ENCODE measurements around the gene FBXW7.

Gene FBXW7

DNA sequence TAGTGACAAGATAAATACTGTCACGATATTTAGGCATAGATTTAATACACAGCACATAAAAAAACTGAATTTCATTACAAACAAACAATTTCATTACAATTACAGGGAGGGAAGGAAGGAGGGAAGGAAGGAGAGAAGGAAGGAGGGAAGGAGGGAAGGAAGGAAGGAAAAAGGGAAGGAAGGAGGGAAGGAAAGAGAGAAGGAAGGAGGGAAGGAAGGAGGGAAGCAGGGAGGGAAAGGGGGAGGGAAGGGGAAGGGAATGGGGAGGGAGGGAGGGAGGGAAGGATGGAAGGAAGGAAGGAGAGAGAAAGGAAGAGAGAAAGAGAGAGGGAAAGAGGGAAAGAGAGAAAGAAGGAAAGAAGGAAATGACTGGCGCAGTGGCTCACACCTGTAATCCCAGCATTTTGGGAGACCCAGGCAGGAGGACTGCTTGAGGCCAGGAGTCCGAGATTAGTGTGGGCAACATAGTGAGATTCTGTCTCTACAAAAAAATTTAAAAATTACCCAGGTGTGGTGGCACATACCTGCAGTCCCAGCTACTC, 64.6 kb downstream of the FBXW7 start:
- DNase-seq (ENCODE audit: low read depth in 2 of 2), result no peak

DNA sequence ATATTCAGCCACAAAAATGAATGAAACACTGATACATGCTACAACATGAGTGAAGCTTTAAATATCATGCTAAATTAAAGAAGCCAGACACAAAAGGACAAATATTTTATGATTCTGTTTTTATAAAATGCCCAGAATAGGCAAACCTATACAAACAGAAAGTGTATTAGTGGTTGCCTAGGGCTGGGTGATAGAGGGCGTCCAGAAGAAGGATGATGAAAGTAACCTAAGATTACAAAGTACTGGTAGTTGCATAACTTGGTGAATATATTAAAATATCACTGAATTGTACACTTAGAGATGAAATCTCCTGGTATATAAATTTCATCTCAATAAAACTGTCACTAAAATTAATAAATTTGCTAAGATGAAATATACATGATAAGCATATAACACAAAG, 67.5 kb downstream of the FBXW7 start:
- no peak for DNase-seq (ENCODE audit: low read depth in 2 of 2)

DNA sequence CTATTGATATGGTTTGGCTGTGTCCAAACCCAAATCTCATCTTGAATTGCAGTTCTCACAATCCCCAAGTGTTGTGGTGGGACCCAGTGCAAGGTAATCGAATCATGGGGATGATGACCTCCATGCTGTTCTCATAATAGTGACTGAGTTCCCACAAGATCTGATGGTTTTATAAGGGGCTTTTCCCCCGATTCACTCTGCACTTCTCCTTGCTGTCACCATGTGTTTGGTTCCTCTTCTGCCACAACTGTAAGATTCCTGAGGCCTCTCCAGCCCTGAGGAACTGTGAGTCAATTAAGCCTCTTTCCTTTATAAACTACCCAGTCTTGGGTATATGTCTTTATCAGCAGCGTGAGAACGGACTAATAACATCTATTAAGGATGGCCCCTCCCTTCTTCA, 68.8 kb downstream of the FBXW7 start:
- DNase-seq (ENCODE audit: low read depth in 2 of 2), result no peak

DNA sequence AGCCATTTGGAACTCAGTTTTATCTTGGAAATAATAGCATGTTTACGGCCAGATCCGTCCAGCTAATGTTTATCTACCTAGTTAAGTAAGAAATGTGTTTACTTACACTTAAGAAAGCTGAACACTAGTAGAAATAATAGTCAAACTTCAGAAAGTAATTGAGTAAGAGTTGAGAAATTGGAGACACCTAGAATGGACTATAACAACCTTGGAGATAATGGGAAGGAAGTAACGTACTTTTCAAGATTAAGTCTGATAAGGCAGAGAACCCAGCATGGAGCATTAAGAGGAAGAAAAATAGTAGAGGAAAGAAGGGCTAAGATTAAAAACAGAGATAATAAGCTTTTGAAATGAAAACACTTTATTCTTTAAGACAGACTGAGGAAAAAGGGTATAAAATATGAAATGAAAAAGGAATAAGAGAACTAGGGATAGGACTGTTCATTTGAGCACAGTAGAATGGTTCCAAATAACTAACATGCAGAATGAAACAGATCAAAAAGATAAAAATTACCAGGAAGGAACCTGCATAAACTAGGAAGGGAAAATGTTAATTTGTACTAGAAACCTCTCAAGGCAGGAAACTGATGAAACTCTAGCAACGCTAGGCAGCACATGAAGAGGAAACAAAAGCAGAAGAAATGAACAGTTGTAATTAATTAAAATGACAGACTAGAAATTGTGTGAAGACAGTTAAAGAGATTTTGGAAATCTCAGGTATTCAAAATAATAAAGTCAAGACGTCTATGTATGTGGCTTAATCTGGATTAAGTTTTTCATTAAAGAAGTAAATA, 71.7 kb downstream of the FBXW7 start:
- DNase-seq (ENCODE audit: low read depth in 2 of 2), result no peak

DNA sequence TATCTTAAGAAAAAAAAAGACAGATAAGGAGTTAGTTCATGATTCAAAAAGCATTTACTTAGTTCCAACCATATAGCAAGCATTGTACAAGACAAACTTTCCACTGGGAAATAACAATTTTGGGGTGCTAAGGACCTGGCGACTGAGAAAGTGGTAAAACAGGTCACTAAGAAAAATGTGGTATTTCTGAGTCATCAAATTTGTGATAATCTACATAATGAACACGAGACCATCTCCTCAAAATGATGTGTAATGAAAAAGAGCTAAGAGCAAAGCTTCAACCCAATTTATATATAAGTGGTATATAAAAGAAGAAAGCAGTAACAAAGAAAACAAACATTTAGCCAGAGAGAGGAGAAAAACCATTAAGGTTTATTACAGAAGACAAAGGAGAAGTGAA, 72.3 kb downstream of the FBXW7 start:
- no peak for DNase-seq (ENCODE audit: low read depth in 2 of 2)

DNA sequence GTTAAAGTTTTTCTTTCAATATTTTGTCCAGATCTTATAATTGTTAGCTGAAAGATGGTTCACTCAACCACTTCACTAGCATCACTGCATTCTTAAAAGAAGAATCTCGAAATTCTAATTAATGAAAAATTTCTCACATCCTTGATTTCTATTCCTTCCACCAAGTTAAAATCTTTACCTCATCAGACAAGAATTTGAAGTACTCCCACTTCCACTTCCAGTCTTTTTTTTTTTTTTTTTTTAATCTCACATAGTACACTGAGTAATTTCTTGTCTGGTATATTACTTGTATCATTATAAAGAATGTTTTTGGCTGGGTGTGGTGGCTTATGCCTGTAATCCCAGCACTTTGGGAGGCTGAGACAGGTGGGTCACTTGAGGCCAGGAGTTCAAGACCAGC, 73.2 kb downstream of the FBXW7 start:
- no peak for DNase-seq (ENCODE audit: low read depth in 2 of 2)

DNA sequence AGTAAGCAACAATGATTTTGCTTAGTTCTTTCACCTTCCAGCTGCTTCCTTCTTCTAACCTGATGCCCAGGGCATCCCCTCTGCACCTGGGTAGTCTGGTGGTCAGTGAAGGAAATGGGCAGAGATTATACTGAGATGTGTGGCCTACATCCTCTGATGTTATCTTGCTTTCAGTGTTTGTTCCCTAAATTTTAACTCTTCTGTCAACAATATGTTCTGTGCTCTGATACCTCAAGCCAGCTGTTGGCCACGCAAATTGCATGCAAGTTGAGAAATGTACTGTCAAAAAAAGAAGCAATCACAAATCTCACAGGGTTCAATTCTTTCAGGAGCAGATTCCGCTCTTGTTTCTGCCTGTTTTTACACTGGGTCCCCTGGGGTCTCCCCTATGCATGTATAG, 73.8 kb downstream of the FBXW7 start:
- DNase-seq (ENCODE audit: low read depth in 2 of 2), result no peak

DNA sequence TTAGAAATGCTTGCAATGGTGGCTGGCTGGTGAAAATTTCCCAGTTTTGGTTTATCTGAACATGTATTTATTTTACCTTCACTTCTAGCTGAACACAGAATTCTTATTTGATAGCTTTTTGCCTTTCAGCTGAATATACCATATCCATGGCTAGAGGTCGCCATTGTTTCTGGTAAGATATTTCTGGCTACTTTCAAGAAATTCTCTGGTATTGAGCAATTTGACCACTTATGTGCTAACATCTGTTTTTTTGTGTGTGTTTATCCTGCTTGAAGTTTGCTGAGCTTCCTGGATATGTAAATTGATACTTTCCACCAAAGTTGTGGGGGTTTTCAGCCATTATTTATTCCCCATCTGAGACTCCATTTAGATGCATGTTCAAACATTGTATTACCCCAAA, 75.4 kb downstream of the FBXW7 start:
- DNase-seq (ENCODE audit: low read depth in 2 of 2), result no peak

DNA sequence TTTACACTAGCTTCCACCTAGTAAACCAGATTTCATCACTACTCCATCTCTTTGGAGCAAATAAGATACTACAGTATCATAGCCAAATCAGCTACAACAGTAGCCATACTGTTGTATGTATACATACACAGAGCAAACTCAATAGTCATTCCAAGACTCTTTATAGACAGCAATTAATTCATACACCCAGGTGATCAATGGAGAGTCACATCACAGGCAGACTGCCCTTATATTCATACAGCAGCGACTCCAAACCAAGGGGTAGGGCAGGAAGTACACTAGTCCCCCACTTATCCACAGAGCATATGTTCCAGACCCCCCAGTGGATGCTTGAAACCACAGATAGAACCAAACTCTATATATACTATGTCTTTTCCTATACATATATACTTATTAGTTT, 76.6 kb downstream of the FBXW7 start:
- DNase-seq (ENCODE audit: low read depth in 2 of 2), result no peak

DNA sequence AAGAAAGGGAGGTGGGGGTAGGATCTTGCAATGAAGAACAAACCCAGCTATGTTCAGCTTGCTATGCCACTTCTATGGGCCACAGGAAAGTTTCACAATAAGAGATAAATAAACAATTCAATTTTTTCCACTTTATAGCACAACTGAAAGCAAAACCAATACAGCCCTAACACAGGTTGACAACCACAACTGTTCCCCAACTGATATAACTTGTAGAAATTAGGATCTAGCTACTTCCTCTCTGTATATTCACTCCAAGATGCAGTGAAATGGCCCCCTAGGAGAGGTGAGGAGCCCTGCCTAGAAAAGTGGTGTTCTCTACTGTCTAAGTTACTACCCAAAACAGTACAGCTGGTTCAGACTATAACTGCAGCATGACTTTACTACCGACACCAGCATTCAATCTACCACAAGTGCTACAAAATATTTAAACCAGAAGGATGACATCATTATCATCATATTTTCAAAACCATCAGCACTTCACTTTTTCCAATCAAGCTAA, 77.0 kb downstream of the FBXW7 start:
- no peak for DNase-seq (ENCODE audit: low read depth in 2 of 2)

DNA sequence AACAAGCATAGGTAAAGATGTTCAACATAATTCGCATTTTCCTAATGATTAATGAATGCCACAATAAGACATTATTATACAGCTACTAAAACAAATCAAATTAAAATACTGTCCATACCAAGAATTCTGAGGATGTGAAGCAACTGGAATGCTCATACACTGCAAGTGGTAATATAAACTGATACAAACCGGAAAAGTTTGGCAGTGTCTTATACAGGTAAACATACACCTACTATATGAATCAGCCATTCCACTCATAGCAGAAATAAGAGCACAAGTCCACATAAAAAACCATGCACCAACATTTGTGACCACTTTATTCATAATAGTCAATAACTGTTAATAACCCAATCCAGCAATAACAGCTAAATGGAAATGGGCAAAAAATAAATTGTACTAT, 79.3 kb downstream of the FBXW7 start:
- DNase-seq (ENCODE audit: low read depth in 2 of 2), result no peak

DNA sequence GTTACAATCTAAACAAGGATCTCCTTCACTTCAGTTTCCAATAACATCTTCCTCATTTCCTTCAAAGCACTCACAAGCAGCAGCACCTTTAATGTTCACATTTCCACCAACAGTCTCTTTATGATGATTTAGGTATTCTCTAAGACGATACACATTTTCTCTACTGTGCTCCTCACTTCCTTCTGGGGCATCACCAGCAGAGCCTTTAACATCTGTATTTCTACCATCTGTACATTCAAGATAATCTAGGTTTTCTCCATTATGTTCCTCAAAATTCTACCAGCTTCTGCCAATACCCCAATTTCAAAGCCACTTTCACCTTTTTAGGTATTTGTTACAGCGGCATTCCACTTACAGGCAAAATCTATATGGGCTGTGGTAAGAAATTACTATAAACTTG, 80.6 kb downstream of the FBXW7 start:
- DNase-seq (ENCODE audit: low read depth in 2 of 2), result no peak

DNA sequence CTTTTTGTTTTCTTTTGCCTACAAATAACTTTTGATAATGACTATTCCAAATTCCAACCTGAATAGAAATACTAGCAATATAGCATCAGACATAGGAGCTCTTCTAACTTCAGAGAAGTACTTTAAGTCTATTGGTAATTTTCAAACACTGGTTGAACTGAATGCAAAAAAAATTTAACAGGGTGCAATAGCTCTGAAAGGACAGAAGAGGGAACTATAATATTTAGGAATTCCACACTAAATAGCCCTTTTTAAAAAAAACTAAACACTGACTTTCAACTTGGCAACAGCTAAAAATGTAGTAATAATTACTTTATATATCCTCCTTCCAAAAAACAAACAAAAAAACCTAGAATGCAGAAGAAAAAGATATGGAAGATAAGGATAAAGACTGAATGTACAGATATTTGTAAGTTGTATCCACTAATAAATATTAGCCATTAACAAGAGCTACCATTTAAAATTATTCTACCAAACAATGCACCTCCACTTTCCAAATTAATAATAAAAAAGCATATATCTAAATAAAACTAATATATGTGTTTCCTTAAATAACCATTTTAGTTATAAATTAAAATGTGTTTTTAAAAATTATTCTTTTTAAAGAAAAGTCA, 81.4 kb downstream of the FBXW7 start:
- DNase-seq (ENCODE audit: low read depth in 2 of 2), result no peak

DNA sequence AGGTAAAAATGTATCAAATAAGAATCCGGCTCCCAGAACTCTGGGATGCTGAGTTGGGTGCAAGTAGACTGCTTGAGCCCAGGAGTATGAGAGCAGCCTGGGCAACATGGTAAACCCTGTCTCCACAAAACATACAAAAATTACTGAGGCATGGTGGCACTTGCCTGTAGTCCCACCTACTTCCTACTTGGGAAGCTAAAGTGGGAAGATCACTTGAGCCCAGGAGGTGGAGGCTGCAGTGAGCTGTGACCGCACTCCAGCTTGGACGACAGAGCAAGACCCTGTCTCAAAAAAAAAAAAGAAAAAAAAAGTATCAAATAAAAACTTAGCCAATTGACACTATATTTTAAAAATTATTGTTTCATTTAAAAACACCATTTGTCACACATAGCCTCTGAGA, 84.4 kb downstream of the FBXW7 start:
- no peak for DNase-seq (ENCODE audit: low read depth in 2 of 2)

DNA sequence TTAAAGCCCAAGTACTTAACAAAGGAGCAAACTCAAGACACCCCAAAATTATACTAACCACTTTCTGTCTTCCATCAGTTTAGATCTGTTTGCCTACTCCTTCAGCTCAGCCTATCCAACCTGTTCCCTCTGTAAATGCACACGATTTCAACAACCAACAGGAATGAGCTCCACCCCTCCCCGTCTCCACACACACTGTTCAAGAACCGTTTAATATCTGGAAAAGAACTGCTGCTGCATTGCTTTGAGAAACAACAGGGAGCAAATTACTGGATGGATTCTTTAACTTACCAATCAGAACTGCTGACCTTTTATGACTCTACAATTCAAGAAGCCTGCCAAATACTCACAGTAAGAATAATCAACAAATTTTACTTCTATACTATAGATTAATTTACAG, 87.0 kb downstream of the FBXW7 start:
- DNase-seq (ENCODE audit: low read depth in 2 of 2), result no peak

DNA sequence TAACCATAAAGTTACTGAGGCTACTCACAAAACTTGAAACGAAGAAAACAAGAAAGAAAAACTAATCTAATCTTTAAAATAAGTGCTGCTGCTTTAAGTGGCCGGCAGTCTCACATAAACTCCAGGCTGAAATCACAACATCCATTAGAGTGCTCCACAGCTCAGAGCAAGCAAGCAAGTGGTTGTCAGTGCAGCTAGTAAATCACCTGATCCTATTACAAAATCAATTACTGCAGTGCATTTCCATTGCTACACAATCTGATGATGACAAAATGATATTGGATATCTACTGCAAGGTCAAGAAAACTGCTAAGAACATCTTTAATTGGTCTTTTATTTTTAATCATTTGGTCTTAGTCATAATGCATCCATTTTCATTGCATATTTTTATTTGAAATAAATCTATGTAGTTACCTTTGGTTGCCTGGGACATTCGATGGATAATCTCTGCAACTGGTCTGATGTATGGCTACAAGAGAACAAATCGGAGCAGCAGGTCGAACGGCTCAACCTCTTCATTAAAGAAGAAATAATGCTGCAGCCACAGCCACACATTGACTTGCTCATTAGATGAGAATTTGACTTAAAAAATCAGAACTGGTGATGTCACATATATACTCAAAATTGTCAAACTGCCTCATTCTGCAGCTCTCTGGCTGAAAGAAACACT, 87.7 kb downstream of the FBXW7 start:
- DNase-seq (ENCODE audit: low read depth in 2 of 2), result no peak

DNA sequence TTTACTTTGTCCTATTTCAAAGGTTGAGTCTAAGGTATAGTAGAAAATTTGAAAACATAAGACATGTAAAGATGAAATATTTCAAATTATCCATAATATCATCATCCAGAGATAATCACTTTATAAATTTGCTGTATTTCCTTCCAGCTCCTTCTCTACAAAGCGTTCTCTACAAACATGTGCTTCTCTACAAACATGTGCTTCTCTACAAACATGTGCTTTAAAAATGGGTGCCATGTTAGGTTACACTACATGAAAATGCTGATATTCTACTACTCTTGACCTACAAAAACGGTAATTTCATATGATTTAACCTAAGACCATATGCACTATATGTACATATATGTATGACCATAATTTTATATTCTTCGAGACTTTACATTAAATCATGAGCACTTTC, 92.0 kb downstream of the FBXW7 start:
- no peak for DNase-seq (ENCODE audit: low read depth in 2 of 2)

DNA sequence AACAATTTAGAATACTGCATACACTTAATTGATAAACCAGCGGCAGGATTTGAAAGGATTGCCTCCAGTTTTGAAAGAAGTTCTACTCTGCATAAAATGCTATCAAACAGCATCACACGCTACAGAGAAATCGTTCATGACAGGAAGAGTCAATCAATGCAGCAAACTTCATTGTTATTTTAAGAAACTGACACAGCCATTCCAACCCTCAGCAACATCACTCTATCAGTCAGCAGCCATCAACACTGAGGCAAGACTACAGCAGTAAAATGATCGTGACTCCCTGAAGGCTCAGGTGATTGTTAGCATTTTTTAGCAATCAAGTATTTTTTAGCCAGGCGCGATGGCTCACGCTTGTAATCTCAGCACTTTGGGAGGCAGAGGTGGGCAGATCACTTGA, 98.3 kb downstream of the FBXW7 start:
- no peak for DNase-seq (ENCODE audit: low read depth in 2 of 2)

DNA sequence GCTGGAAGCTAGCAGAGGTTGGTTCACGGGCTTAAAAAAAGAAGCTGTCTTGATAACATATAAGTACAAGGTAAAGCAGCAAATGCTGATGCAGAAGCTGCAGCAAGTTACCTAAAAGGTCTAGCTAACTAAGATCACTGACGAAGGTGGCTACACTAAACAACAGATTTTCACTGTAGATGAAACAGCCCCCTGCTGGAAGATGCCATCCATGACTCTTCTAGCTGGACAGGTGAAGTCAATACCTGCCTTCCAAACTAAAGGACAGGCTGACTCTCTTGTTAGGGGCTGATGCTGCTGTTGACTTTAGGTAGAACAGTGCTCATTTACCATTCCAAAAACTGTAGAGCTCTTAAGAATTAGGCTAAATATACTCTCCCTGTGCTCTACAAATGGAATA, 99.5 kb downstream of the FBXW7 start:
- DNase-seq (ENCODE audit: low read depth in 2 of 2), result no peak

DNA sequence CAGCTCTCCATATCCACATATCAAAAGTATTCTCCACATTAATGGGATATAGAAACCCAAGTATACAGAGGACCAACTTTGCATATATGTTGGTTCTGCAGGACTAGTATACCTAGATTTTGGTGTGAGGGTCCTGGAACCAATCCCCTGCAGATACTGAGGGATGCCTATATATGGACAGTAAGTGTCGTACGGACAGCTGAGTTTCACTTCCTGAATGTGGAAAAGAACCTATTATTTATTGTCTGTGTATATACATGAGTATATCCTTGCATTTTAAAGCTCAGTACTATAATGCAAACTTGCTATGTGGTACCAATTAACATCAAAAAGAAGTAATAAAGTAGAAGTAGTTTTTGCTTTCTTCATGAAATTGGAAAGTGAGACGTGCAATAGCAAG, 101.9 kb downstream of the FBXW7 start:
- DNase-seq (ENCODE audit: low read depth in 2 of 2), result no peak

DNA sequence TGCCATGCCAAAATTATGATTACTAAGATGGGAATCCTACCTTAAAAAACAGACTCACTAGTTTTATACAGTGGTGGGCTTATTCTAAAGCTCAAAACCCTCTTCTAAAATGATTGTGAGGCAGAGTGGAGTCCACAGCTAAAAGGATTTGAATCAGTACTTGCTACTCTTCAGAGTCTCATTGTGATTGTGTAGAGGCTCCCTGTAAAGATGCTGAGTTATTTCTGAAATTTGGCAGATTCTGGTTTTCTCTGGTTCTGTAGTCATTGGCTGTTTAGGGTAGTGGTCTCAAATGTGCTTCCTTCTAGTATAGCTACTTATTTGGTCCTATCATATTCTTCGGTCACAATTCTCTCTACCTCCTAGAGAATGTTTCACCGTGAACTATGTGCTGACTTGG, 104.1 kb downstream of the FBXW7 start:
- no peak for DNase-seq (ENCODE audit: low read depth in 2 of 2)

DNA sequence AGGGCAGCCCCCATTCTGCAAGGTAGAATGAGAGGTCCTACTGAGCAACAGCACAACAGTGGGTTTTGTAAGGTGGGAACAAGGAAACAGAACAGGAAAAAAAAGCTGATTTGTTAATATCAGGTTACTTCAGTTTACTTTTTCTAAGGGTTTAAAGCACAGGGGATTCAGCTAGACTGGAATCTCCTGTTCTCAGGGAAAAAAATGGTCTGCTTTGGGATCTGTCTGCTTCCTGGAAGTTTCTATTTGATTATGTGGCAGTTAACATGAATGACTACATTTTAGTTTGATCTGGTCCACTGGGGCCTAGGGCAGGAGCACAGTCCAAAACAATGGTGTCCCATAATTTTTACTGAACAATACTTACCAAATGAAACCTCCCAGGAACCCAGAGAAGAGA, 104.6 kb downstream of the FBXW7 start:
- no peak for DNase-seq (ENCODE audit: low read depth in 2 of 2)

DNA sequence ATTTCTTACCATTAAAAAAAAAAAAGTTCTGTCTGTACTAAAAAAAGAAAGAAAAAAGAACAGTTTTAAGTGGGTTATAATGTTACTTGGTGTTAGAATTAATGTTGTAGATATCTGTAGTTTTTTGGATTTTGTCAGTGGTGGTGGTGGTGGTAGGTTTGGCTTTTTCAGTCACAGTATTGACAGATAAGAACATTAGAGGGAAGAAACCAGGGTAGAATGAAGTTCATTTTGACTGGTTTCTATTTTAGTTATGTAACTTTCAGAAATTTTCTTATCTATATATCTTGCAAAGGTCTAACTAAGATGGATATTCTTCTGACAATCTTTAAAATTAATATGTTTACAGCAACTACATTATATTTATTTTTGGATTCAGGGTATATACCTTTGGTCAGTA, 105.4 kb downstream of the FBXW7 start:
- no peak for DNase-seq (ENCODE audit: low read depth in 2 of 2)
